ENCODE results near the gene NLK.

DNA sequence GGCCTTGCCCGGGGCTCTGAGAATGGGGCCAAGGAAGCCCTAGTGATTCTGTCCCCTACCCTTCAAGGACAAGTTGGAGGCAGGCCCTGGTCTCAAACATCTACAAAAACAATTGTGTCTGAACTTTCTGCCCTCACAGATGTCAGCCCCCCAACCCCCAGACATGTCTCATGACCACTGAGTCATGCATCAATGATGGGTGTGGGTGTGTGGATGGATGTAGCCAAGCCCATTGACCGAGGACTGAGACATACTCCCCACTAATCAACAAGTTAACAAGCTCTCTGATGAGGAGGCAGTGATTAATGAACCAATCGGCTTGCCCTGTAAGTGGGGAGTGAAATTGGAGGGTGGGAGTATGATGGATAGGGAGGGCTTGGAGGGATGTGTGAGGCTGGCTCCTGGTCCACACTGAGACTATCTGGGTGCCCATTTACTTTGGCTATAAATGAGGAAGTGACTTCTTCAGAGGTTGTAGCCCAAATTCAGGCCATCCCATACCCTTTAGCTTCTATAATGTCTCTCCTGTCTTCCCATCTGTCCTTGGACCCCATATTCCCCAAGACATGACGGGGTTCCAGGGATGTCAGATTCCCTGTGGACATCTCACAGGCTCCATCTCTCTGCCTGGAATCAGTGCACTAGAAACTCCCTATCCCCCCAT is 179.4 kb downstream of the NLK start:
- no peak for TF ChIP-seq CTCF (IDR thresholded peaks at IDR 0.05)
- no peak for TF ChIP-seq POLR2A (IDR thresholded peaks at IDR 0.05)
